HuH-7 (cell line): Measurements from ENCODE around the gene NUBPL.

ENCODE experiments used
- DNase-seq: peaks from one replicate; pipeline ENCODE4 v3.0.0; 2011; ENCODE audit warnings: low spot score

Gene NUBPL, protein sequence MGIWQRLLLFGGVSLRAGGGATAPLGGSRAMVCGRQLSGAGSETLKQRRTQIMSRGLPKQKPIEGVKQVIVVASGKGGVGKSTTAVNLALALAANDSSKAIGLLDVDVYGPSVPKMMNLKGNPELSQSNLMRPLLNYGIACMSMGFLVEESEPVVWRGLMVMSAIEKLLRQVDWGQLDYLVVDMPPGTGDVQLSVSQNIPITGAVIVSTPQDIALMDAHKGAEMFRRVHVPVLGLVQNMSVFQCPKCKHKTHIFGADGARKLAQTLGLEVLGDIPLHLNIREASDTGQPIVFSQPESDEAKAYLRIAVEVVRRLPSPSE

DNA sequence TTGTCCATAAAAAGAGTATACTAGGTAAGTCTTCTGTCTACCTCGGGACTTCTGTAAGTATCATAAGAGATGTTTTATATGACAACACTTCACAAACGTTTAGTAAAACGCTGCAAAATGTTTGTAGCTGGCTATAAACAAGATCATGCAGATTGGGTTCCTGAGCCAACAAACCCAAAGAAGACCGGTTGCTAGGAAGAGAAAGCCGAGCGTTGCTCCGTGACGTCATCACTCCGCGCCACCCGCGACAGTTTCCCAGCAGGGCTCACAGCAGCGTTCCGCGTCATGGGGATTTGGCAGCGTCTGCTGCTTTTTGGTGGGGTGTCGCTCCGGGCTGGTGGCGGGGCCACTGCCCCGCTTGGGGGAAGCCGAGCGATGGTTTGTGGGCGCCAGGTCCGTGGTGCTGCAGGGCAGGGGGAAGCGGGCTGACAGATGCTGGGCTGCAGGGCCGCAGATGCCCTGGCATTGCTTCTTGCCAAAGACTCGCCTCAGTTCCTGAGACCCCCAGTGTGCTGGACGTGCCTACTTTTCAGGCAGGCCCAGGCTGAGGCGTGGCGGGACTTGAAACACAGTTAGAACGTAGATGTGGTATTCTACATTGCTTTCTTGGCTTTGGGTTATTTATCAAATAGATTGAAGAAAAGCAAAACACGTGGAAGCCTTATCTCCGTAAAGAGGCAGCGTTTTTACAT, at the start of gene NUBPL:
NUBPL (plus strand) TSS at position 250 of the 692 bp plus-strand sequence; CDS start at position 286, 36 bp downstream.
- DNase-seq, result peak; percentile 100

DNA sequence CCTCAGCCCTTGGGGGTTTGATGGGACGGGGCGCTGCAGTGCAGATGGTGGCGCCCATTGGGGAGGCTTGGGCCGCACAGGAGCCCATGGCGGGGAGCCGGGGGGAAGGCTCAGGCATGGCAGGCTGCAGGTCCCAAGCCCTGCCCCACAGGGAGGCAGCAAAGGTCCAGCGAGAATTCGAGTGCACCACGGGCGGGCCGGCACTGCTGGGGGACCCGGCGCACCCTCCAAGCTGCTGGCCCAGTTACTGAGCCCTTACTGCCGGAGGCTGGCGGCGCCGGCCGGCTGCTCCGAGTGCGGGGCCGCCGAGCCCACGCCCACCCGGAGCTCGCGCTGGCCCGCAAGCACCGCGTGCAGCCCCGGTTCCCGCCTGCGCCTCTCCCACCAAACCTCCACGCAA, 34.1 kb upstream of the NUBPL start:
- no peak for DNase-seq

DNA sequence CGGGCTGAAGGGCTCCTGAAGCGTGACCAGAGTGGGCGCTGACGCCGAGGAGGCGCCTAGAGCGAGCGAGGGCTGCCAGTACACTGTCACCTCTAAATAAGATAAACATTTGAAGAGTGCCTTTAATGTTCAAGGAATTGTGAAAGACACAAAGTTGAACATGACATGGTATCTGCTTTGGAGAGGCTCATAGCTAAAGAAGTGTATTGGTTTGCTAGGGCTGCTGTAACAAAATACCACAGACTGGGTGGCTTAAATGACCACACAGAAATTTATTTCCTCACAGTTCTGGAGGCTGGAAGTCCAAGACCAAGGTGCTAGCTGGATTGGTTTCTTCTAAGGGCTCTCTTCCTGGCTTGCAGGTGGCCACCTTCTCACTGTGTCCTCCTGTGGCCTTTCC, 33.7 kb upstream of the NUBPL start:
- no peak for DNase-seq

DNA sequence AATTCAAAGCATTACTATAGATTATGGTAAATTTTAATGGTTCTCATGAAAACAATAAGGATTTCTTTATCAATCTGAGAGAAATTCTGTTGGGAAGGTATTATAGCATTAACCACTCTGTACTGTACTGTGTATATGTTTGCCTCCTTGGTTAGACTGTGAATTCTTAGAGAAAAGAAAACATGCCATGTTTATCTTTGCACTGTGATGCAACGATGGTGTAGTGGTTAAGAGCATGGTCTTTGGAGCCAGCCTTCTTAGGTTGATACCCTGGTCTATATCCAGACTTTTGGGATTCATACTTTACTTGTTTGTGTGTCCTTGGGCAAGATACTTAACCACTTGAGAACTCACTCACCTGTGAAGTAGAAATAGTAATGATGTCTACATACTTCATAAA, 32.2 kb upstream of the NUBPL start:
- DNase-seq, result peak; percentile 55

DNA sequence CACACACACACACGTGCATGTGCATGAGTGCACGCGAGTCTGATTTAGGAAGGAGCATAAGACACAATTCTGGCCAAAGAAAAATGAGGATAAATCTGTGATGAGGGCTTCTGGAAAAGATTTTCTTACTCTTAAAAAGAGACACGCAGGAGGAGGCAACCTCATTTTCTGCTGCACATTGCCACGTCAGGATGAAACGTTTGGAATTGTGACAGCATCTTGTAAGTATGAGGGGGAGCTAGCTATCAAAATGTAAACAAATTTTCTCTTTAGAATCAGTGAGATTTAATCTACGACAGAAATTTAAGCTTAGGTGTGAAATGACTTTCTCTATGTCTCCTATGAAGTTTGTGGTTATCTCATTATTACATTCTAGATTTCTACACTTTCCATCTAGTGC, 31.1 kb upstream of the NUBPL start:
- no peak for DNase-seq

DNA sequence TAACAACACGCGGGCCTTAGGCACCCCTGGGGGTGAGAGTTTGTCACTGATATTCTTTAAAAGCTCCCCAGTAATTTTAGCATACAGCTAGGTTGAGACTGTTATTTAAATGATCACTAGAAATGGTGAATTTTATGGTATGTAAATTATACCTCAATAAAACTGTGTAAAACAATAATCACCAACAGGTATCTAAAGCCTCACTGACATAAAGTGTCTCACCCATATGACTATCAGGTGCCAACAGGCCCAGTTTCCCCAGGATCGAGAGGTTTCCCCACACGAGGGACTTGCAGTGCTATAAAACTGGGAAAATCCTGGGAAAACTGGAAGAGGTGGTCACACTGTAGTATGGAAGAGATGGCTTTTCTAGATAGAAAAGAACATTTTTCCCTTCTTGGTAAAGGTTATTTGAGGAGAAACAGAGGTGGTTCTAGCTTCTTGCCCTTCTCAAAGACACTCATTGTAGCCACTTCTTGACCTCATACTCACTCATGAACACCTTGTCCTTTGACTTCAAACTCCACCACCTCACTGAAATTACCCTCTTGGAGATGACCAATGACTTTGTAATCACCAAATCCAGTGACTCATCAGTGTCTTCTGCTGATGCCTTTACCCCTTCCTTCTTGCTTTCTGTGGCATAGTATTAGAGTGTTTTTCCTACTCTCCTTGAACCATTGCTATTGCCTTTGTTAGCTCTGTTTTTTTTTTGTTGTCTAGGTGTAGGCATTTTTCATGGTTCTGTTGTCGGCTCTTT, 24.8 kb upstream of the NUBPL start:
- DNase-seq, result no peak

DNA sequence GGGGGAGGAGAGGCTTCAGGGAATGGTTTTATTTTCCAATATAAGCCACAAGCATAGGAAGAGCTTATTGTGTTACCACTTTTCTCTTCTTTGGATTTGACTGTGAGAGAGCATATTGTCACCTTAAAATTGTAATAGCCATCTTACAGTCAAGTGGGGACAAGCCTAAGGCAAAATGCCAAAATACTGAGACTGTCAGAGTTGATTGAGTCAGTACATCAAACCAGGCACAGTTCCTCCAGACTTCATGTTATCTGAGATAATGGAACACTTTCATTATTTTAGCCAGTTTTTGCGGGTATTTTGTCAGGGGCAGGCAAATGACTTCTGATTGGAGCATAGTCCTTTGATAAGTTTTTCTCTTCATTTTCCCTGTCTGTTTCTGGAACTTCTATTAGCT, 19.5 kb upstream of the NUBPL start:
- no peak for DNase-seq

DNA sequence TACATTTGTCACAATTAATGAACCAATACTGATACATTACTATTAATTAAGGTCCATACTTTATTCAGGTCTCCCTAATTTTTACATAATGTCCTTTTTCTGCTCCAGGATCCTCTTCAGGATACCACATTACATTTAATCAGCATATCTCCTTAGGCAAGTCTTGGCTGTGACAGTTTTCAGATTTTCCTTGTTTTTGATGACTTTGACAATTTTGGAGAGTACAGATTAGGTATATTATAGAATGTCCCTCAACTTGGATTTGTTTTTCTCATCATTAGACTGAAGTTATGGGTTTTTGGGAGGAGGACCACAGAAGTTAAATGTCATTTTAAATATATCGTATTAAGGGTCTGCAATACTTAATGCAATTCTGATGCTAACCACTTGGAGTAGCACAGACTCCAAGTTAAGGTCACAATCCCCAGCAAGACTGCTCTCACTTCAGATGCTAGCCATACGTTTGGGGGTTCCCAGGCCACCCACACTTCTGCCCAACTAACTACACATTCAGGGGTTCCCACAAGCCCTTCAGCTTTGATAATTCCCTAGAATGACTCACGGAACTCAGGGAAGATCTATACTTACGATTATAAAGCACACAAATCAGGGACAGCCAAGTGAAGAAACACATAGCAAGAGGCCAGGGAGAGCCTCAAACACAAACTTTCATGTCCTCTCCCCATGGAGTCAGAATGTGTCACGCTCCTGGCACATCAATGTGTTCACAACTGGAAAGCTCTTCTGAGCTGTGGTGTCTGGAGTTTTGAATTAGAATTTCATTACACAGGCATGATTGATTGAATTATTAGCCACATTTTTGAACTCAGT, 17.0 kb upstream of the NUBPL start:
- peak; percentile 43 for DNase-seq

DNA sequence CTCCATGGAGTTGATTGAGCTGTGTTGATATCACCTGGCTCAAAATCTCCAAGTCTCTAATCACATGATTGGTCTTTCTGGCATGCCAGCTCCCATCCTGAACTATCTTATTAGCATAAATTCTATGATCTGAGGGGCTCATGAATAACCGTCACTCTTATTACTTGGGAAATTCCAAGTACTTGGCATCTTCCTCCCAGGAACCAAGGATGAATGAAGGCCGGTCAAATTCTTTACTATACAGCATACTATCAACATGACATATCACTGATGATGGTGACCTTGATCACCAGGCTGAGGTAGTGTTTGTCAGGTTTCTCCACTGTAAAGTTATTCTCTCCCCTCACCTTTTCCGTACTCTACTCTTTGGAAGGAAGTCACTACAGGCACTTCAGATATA, 16.4 kb upstream of the NUBPL start:
- no peak for DNase-seq

DNA sequence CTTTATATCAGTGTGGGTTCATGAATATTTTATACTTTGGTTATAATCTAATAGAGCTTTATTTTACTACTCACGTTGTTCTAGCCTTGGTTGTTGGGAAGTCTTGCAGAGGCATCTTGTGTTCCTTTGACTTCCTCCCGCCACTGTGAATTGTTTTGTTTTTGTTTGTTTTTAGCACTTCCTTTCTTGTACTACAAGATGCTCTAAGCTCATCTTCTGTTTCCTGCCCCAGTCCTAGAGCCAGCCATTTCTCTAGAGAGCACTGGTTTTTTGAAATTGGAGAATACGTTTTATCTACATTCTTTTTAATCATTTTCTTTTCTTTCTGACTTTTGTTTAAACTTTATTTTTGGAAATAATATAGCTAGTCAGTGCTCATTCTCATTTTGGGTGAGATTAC, 15.9 kb upstream of the NUBPL start:
- DNase-seq, result no peak

DNA sequence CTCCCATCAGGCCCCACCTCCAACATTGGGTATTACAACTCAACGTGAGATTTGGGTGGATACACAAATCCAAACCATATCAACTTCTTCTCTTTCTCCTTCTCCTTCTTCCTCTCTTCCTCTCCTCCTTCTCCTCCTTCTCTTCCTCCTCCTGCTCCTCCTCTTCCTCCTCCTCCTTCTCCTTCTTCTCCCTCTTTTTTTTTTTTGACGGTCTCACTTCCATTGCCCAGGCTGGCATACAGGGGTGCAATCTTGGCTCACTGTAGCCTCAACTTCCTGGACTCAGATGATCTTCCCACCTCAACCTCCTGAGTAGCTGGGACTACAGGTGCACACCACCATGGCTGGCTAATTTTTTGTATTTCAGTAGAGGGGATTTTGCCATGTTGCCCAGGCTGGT, 11.4 kb upstream of the NUBPL start:
- DNase-seq, result no peak

DNA sequence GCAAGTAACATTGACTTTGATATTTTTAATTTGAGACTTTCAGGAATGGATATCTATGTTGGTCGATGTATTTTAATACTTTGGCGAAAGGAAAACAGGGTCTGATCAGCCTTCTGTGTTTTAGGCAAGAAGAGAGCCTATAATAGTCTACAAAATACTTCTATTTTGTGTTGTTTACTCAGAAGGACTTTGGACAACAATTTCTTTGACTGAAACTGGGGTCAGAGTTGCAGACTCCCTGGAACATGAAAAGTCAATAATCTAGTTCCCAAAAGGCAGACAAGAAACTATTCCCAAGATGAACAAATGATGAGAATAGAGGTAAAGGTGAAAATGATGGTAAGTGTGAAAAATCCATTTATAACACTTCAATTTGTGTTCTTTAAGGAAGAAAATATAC, 10.6 kb upstream of the NUBPL start:
- DNase-seq, result no peak

DNA sequence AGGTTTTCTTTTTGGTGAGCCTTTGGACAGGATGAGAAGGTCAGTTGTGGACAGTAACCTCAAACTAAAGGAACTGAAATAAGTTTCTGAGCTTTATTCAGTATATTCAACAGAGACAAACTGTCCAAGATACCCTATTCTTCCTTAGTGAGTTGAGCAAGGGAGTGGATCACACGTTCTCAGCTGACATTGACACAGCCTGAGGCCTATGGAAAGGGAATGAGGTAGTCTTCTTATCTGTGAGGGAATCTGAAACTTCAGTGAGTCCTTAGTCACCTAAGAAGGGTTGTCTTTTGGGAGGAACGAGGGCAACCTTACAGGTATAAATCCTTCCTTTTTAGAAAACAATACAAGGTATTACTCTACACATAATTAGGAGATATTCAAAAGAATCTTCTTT, 5.0 kb upstream of the NUBPL start:
- no peak for DNase-seq

DNA sequence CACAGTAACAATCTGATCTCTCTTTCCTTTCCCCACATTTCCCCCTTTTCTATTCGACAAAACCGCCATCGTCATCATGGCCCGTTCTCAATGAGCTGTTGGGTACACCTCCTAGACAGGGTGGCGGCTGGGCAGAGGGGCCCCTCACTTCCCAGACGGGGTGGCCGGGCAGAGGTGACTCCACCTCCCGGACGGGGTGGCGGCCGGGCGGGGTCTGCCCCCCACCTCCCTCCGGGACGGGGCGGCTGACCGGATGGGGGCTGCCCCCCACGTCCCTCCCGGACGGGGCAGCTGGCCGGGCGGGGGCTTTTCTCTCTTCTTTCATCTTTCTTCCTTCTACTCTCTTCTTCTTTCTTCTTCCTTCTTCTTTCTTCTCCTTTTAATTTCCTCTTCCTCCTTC, 1.3 kb upstream of the NUBPL start:
- no peak for DNase-seq

DNA sequence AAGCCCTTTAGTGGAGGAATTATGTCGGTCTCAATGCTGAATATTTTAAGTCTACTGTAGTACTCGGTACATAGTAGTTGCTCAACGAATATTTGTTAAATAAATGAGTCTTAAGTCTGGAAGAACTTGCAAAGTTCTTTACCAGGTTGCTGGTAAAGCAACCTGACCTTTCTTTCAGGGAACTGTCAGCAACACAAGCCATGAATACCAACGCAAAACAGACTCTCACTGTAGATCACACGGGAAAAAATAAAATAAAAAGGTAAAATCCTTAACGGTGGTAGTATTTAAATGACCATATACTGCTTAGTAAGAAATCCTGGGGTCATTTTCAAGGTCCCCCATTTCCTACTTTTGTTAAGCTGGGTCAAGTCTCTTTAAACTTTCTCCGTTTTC, 447 bp upstream of the NUBPL start:
- no peak for DNase-seq

DNA sequence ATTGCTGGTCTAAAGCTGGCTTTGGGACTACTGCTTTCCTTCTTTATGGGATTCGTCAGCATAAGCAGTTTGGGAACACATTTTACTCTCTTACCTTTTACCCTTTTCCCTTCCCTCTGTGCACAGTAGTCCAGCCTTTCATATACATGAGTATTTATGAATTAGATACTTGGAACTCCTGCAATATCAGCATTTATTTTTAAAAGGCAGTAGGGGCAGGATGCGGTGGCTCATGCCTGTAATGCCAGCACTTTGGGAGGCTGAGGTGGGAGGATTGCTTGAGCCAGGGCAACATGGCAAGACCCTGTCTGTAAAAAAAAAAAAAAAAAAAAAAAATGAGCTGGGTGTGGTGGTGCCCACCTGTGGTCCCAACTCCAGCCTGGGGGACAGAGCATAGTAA, 3.0 kb downstream of the NUBPL start:
- DNase-seq, result no peak

DNA sequence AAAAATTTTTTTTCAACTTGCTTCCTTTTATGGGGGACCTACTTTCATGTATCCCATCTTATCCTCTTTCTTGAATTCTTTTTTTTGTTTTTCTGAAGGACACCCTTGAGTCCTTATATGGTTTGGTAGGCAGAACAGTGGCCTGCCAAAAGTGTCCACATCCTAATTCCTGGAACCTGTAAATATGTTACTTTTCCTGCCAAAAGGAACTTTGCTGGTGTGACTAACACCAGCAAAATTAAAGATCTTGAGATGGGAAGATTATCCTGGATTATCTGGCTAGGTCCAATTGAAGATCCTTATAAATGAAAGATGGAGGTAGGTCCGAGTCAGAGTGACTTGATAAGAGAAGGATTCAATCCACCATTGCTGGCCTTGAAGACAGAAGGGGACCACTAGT, 5.3 kb downstream of the NUBPL start:
- no peak for DNase-seq

DNA sequence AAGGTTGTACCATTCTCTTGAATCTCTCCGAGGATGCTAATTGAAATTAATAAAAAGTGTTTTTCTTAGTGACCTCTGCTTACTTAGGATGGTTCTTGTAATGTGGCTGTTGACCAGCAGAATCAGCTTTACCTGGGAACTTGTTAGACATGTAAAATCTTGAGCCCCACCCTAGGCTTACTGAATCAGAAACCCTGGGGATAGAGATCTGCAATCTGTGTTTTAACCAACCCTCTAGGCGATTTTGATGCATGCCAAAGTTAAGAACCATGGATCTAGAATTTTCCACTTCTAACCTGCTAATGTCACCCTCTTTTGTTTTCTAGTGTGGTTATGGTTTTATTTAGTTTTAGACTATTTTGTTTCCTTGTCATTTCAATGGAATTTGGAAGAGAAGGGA, 6.5 kb downstream of the NUBPL start:
- no peak for DNase-seq

DNA sequence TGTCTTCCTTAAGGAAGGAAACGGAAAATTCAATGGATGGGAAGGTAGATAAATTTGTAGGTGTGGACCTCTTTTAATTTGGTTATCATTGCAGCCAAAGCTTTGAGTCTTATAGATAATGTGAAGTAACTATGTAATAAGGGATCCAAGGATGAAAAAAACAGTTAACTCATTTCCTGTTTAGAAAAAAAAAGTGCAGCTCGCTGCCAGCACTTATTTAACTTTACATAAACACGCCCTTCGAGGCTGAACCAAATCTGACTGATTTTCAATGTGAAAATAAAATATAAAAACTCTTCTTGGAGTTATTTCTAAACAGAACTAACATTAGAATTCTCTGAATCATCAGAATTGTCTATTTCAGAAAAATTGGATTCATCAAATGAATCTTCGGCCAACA, 7.0 kb downstream of the NUBPL start:
- DNase-seq, result no peak

DNA sequence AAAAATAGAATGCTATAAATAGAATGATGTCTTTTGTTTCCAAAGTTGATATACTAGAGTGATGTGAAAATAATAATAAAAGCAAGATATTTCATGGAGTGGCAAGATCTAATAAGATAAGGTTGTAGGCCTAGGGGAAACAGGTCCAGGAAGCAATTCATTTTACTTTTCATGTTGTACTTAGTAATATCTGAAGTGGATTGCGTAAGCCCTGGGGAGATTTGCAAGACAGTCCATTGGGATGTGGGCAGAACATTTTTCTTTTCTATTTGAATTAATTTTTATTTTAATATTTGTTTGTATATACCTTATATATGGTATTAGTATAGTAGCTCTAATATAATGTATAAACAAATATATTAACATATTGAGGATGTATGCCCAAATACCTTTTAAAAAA, 7.5 kb downstream of the NUBPL start:
- no peak for DNase-seq

DNA sequence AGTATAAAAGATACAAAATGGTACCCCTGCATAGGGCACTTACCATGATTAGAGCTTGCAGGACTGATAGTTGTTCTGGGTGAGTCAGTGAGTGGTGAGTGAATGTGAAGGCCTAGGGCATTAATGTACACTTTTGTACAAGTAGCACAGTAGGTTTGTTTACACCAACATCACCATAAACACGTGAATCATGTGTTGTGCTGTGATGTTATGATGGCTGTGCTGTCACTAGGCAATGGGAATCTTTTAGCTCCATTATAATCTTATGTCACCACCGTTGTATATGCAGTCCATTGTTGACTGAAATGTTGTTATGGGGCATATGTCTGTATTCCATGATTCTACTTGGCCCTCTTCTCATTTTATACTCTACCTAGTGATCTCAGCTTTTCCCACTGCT, 11.8 kb downstream of the NUBPL start:
- DNase-seq, result no peak

DNA sequence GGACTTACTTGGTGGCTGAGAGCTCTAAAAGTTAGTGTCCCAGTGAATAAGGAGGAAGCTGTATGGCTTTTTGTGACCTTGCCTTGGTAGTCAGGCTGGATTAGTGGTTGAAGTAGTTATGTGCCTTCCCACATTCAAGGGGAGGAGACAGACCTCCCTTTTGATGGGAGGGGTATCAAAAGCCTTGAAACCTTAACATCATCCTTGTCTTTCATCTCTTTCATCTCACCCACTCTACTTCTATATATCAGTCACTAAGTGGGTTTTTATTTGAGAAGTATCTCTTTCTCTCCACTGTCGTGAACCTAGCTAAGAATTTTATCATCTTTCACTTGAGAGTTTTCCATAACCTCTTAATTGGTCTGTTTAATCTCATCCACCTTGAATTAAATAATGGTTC, 15.7 kb downstream of the NUBPL start:
- no peak for DNase-seq
